K562 (cell line): ENCODE results near the gene VEGFB. TPM values are rescaled to one million over a fixed set of nuclear protein-coding genes. Genes with fewer than 3 reads are reported as not detected.

ENCODE experiments used
- EHMT2 ChIP-seq: fragments of 450-650 bp; IDR thresholded peaks from 2 replicates; pipeline ENCODE4 v1.6.1; 2018; ENCODE audit warnings: antibody characterized with exemption
- RBFOX2 ChIP-seq: fragments of 200-400 bp; formaldehyde crosslinking; IDR thresholded peaks from 2 replicates; pipeline ENCODE4 v1.6.1; 2017; ENCODE audit warnings: low read depth, mild to moderate bottlenecking, low read length, moderate library complexity
- RBM25 ChIP-seq: fragments of 200-400 bp; formaldehyde crosslinking; IDR thresholded peaks from 2 replicates; pipeline ENCODE4 v1.6.1; 2018; ENCODE audit warnings: low read length, low read depth, moderate library complexity; ENCODE audit not compliant: severe bottlenecking
- YY1 ChIP-seq, 3 experiments: IDR thresholded peaks; 2 replicates each; pipeline ENCODE4 v1.6.1; 2011; ENCODE audit warnings: low read length in 2 of 3, mild to moderate bottlenecking in 2 of 3, moderate library complexity in 2 of 3, borderline replicate concordance in 1 of 3, control low read depth in 1 of 3, low read depth in 1 of 3; ENCODE audit not compliant: insufficient read depth in 3 of 3, insufficient replicate concordance in 2 of 3, control insufficient read depth in 1 of 3, insufficient read length in 1 of 3; ENCODE audit errors: extremely low read depth in 1 of 3
- polyA plus RNA-seq, 8 experiments: library from polyadenylated mRNA; depleted of rRNA in 4 of 8; stranded (reverse) in 5 of 8; unstranded in 3 of 8; fragments of >200 nt; fragmentation: Nextera tagmentation in 2 of 8; fragmentation: Illumina TruSeq in 1 of 8; extraction: Ambion mirVana in 2 of 8; extraction: Trizol in 1 of 8; gene quantifications; 2 replicates each; pipeline versions ENCODE4 v1.2.1 to v1.2.3, GENCODE V29; 2011 to 2014; ENCODE audit warnings: inconsistent platforms in 1 of 8, missing spikeins in 1 of 8
- total RNA-seq, 7 experiments: library from RNA; depleted of rRNA in 6 of 7; stranded (reverse); fragments of >200 nt in 6 of 7; fragmentation: Illumina TruSeq in 2 of 7; extraction: Trizol in 2 of 7; gene quantifications; 2 replicates each; pipeline versions ENCODE4 v1.2.1 to v1.2.3, GENCODE V29; 2011 to 2021; ENCODE audit warnings: low replicate concordance in 1 of 7
- TF ChIP-seq, protein P1 (sequence below), 2 experiments: fragments of 200-800 bp in 1 of 2; sonication (Bioruptor generic) in 1 of 2; sonication (generic) in 1 of 2; formaldehyde crosslinking in 1 of 2; IDR thresholded peaks in 1 of 2; conservative IDR thresholded peaks in 1 of 2; 2 replicates each; pipeline versions ENCODE4 v1.5.0 to v1.6.1; 2016 to 2020; ENCODE audit warnings: missing compliant biosample characterization in 1 of 2, missing genetic modification characterization in 1 of 2, missing genetic modification reagents in 1 of 2
- TF ChIP-seq, protein P2 (sequence below): fragments of 450-650 bp; IDR thresholded peaks from 2 replicates; pipeline ENCODE4 v1.6.1; 2016; ENCODE audit warnings: mild to moderate bottlenecking, moderate library complexity

The VEGFB gene
- total and polyA plus RNA-seq, 9 of the 15 experiments (the other 6 are each of a cell fraction or from before 2014, with no cell fraction given), result 11.0 to 83.4 (median 25.7) TPM

DNA sequence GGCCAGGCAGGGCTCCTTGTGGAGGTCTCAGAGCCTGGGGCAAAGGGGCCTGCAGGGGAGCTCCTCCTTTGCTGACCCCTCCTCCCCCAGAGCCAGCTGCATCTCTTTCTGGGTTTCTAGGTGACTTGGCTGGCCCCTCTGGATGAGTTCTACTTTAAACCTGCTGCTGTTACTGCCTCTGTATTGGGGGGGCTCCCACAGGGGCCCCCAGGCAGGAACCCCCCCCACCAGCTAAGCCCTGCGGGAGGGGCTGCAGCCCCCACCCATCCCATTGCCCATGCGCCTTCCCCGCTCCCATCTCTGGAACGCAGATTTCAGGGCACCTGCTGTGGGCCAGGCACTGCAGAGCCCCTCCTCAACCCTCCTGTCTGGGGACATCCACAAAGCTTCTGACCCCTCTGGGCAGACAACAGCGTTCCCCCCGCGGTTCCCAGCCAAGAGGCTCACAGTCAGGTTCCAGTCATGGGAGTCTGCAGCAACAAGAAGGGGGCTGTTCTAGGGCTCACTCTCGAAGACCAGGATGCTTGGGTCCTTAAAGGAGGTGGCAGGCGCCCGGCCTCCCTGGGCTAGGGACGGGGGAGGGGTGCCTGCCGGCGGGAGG is 16.1 kb downstream of the VEGFB start (continued):
- TF ChIP-seq, protein P1, sequence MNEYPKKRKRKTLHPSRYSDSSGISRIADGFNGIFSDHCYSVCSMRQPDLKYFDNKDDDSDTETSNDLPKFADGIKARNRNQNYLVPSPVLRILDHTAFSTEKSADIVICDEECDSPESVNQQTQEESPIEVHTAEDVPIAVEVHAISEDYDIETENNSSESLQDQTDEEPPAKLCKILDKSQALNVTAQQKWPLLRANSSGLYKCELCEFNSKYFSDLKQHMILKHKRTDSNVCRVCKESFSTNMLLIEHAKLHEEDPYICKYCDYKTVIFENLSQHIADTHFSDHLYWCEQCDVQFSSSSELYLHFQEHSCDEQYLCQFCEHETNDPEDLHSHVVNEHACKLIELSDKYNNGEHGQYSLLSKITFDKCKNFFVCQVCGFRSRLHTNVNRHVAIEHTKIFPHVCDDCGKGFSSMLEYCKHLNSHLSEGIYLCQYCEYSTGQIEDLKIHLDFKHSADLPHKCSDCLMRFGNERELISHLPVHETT (CRISPR knock-in tag; conservative IDR thresholded peaks at IDR 0.05 in 1 of 2, IDR thresholded peaks at IDR 0.05 in 1 of 2), result no peak
- TF ChIP-seq RBFOX2 (0 out of 2 replicates have a peak, but pooled peaks have one; percentile 4), EHMT2 (no peak), YY1 (IDR thresholded peaks at IDR 0.05; ENCODE audit: borderline replicate concordance in 1 of 3, control insufficient read depth in 1 of 3, extremely low read depth in 1 of 3, insufficient read depth in 3 of 3, insufficient read length in 1 of 3, insufficient replicate concordance in 2 of 3, low read depth in 1 of 3, low read length in 2 of 3) (peak in 1 of 3 experiments; percentile 14), RBM25 (peak; percentile 57)
- TF ChIP-seq, protein P2, sequence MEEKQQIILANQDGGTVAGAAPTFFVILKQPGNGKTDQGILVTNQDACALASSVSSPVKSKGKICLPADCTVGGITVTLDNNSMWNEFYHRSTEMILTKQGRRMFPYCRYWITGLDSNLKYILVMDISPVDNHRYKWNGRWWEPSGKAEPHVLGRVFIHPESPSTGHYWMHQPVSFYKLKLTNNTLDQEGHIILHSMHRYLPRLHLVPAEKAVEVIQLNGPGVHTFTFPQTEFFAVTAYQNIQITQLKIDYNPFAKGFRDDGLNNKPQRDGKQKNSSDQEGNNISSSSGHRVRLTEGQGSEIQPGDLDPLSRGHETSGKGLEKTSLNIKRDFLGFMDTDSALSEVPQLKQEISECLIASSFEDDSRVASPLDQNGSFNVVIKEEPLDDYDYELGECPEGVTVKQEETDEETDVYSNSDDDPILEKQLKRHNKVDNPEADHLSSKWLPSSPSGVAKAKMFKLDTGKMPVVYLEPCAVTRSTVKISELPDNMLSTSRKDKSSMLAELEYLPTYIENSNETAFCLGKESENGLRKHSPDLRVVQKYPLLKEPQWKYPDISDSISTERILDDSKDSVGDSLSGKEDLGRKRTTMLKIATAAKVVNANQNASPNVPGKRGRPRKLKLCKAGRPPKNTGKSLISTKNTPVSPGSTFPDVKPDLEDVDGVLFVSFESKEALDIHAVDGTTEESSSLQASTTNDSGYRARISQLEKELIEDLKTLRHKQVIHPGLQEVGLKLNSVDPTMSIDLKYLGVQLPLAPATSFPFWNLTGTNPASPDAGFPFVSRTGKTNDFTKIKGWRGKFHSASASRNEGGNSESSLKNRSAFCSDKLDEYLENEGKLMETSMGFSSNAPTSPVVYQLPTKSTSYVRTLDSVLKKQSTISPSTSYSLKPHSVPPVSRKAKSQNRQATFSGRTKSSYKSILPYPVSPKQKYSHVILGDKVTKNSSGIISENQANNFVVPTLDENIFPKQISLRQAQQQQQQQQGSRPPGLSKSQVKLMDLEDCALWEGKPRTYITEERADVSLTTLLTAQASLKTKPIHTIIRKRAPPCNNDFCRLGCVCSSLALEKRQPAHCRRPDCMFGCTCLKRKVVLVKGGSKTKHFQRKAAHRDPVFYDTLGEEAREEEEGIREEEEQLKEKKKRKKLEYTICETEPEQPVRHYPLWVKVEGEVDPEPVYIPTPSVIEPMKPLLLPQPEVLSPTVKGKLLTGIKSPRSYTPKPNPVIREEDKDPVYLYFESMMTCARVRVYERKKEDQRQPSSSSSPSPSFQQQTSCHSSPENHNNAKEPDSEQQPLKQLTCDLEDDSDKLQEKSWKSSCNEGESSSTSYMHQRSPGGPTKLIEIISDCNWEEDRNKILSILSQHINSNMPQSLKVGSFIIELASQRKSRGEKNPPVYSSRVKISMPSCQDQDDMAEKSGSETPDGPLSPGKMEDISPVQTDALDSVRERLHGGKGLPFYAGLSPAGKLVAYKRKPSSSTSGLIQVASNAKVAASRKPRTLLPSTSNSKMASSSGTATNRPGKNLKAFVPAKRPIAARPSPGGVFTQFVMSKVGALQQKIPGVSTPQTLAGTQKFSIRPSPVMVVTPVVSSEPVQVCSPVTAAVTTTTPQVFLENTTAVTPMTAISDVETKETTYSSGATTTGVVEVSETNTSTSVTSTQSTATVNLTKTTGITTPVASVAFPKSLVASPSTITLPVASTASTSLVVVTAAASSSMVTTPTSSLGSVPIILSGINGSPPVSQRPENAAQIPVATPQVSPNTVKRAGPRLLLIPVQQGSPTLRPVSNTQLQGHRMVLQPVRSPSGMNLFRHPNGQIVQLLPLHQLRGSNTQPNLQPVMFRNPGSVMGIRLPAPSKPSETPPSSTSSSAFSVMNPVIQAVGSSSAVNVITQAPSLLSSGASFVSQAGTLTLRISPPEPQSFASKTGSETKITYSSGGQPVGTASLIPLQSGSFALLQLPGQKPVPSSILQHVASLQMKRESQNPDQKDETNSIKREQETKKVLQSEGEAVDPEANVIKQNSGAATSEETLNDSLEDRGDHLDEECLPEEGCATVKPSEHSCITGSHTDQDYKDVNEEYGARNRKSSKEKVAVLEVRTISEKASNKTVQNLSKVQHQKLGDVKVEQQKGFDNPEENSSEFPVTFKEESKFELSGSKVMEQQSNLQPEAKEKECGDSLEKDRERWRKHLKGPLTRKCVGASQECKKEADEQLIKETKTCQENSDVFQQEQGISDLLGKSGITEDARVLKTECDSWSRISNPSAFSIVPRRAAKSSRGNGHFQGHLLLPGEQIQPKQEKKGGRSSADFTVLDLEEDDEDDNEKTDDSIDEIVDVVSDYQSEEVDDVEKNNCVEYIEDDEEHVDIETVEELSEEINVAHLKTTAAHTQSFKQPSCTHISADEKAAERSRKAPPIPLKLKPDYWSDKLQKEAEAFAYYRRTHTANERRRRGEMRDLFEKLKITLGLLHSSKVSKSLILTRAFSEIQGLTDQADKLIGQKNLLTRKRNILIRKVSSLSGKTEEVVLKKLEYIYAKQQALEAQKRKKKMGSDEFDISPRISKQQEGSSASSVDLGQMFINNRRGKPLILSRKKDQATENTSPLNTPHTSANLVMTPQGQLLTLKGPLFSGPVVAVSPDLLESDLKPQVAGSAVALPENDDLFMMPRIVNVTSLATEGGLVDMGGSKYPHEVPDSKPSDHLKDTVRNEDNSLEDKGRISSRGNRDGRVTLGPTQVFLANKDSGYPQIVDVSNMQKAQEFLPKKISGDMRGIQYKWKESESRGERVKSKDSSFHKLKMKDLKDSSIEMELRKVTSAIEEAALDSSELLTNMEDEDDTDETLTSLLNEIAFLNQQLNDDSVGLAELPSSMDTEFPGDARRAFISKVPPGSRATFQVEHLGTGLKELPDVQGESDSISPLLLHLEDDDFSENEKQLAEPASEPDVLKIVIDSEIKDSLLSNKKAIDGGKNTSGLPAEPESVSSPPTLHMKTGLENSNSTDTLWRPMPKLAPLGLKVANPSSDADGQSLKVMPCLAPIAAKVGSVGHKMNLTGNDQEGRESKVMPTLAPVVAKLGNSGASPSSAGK, result no peak
